Vagina (tissue), 2 donors: ENCODE measurements around the gene IGFL3.

Experiments
- POLR2A ChIP-seq, 2 donors: fragments of 450-650 bp; IDR thresholded peaks; one replicate each; pipeline ENCODE4 v1.6.1; 2017; ENCODE audit warnings: antibody characterized with exemption in 2 of 2, mild to moderate bottlenecking in 2 of 2, moderate library complexity in 2 of 2
- POLR2AphosphoS5 ChIP-seq, 2 donors: sonication (generic); formaldehyde crosslinking; IDR thresholded peaks; one replicate each; pipeline ENCODE4 v1.9.0; 2017; ENCODE audit warnings: antibody characterized with exemption in 2 of 2, mild to moderate bottlenecking in 2 of 2, low read depth in 1 of 2; ENCODE audit not compliant: insufficient read depth in 1 of 2
- TF ChIP-seq, protein P1 (sequence below), 3 experiments: fragments of 450-650 bp in 2 of 3; fragments of 200-600 bp in 1 of 3; sonication (generic) in 1 of 3; IDR thresholded peaks; one replicate each; pipeline ENCODE4 v1.5.1; 2017 to 2019; ENCODE audit warnings: antibody characterized with exemption in 3 of 3, mild to moderate bottlenecking in 2 of 3, moderate library complexity in 2 of 3

DNA sequence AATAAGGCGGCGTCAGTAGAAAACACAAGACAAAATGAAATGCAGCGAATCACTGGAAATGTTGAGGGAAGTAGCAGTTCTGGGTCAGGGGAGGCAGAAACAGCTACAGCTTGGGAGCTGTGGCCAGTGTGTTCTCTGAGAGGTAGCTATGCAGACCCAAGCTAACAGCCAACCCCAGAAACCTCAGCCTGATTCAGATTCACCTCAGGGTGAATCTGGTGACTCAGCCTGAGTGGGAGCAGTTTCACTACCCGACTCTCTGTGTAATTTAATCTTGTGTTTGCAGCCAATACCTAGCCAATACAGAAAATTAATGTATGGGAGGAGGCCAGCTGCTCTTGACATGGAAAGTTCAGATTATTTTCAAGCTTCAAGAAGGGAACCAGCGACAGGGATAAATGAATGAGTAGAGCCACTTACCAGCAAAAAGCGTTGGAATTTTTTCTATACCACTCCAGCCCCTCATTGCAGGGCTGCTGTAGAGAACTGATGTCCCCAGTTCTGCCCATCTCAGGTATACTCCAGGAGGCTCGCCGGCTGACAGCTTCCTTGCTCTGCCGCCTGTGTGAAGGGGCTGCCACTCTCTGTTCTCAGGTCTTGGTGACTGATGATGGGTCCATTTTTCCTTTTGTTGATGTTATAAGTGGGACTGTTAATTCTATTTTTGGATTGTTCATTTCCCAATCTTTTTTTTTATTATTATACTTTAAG, 8.9 kb downstream of the IGFL3 start:
- TF ChIP-seq, protein P1, sequence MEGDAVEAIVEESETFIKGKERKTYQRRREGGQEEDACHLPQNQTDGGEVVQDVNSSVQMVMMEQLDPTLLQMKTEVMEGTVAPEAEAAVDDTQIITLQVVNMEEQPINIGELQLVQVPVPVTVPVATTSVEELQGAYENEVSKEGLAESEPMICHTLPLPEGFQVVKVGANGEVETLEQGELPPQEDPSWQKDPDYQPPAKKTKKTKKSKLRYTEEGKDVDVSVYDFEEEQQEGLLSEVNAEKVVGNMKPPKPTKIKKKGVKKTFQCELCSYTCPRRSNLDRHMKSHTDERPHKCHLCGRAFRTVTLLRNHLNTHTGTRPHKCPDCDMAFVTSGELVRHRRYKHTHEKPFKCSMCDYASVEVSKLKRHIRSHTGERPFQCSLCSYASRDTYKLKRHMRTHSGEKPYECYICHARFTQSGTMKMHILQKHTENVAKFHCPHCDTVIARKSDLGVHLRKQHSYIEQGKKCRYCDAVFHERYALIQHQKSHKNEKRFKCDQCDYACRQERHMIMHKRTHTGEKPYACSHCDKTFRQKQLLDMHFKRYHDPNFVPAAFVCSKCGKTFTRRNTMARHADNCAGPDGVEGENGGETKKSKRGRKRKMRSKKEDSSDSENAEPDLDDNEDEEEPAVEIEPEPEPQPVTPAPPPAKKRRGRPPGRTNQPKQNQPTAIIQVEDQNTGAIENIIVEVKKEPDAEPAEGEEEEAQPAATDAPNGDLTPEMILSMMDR (IDR thresholded peaks at IDR 0.05), result no peak
- TF ChIP-seq POLR2A (IDR thresholded peaks at IDR 0.05) (no peak), POLR2AphosphoS5 (IDR thresholded peaks at IDR 0.05; ENCODE audit: insufficient read depth in 1 of 2, low read depth in 1 of 2) (no peak)
